GM21390 (cell line): ENCODE measurements around the gene WFS1.

ENCODE experiments used
- ATAC-seq: cut with Tn5 transposase; IDR thresholded peaks from one replicate; pipeline ENCODE4 v1.9.1; 2021; ENCODE audit not compliant: unreplicated experiment

Gene WFS1

GRCh38 chr4:6352031-6352692, 82.5 kb downstream of the WFS1 start:
- ATAC-seq: no peak
